Peyer's patch (tissue), 4 donors: ENCODE data around the gene MARS1. TPM values are rescaled to one million over a fixed set of nuclear protein-coding genes. Genes with fewer than 3 reads are reported as not detected.

Source experiments
- DNase-seq, 3 donors: peaks; one replicate each; pipeline ENCODE4 v3.0.0-alpha.2; 2017 to 2019
- H3K27ac ChIP-seq, 4 donors: fragments of 200-600 bp; sonication (generic); one replicate each; pipeline ENCODE4 v1.5.1; 2016 to 2019
- H3K27me3 ChIP-seq, 2 donors: fragments of 200-600 bp; sonication (generic); one replicate each; pipeline ENCODE4 v1.5.1; 2019
- H3K36me3 ChIP-seq, 3 donors: fragments of 200-600 bp; sonication (generic); one replicate each; pipeline ENCODE4 v1.5.1; 2016 to 2019
- H3K4me1 ChIP-seq, 4 donors: fragments of 200-600 bp; sonication (generic); one replicate each; pipeline ENCODE4 v1.5.1; 2016 to 2019
- H3K4me3 ChIP-seq, 4 donors: fragments of 200-600 bp; sonication (generic); 1 replicate in 3 of 4; 2 replicates in 1 of 4; pipeline ENCODE4 v1.5.1; 2016 to 2019; ENCODE audit warnings: mild to moderate bottlenecking in 1 of 4
- H3K9me3 ChIP-seq, 4 donors: fragments of 200-600 bp; sonication (generic); one replicate each; pipeline ENCODE4 v1.5.1; 2016 to 2019; ENCODE audit warnings: mild to moderate bottlenecking in 1 of 4
- POLR2A ChIP-seq, 2 donors: fragments of 450-650 bp; IDR thresholded peaks; one replicate each; pipeline ENCODE4 v1.5.1; 2017; ENCODE audit warnings: antibody characterized with exemption in 2 of 2, mild to moderate bottlenecking in 2 of 2, moderate library complexity in 2 of 2
- total RNA-seq, 4 donors: library from RNA; depleted of rRNA; stranded (reverse); fragments of >200 nt; gene quantifications; one replicate each; pipeline ENCODE4 v1.1.0, GENCODE V29; 2016
- TF ChIP-seq, protein P1 (sequence below), 6 experiments: fragments of 450-650 bp in 4 of 6; fragments of 200-600 bp in 2 of 6; sonication (generic) in 1 of 6; IDR thresholded peaks; one replicate each; pipeline ENCODE4 v1.5.1; 2017 to 2019; ENCODE audit warnings: antibody characterized with exemption in 6 of 6, mild to moderate bottlenecking in 3 of 6, moderate library complexity in 1 of 6

MARS1 gene
- total RNA-seq, 4 donors from 2014 or later = 40.6 to 97.4 (median 63.5) TPM

DNA sequence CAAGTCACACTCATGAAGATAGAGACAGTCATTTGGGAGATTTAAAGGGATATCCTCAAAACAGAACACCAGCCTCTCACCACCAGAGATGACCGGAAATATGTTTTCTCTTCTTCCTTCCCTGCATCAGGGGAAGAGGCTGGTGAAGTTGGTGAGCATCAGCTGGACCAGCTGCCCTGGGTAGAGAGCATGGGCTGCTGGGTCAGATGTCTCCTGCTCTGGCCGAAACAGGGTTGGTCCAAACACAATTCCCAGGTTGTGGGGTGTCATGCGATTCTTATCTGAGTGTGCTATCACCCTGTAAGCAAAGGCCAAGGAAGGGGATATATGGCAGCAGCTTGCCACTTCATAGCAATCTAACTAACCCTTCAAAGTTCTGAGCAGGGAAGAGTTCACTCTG is 15.5 kb upstream of the MARS1 start:
- peaks cover 0 to 11% of the 10 kb centered on the region in 2 donors for H3K27me3 ChIP-seq
- no peak for DNase-seq
- H3K4me3 ChIP-seq = no peak overlapping the region
- TF ChIP-seq, protein P1, sequence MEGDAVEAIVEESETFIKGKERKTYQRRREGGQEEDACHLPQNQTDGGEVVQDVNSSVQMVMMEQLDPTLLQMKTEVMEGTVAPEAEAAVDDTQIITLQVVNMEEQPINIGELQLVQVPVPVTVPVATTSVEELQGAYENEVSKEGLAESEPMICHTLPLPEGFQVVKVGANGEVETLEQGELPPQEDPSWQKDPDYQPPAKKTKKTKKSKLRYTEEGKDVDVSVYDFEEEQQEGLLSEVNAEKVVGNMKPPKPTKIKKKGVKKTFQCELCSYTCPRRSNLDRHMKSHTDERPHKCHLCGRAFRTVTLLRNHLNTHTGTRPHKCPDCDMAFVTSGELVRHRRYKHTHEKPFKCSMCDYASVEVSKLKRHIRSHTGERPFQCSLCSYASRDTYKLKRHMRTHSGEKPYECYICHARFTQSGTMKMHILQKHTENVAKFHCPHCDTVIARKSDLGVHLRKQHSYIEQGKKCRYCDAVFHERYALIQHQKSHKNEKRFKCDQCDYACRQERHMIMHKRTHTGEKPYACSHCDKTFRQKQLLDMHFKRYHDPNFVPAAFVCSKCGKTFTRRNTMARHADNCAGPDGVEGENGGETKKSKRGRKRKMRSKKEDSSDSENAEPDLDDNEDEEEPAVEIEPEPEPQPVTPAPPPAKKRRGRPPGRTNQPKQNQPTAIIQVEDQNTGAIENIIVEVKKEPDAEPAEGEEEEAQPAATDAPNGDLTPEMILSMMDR (IDR thresholded peaks at IDR 0.05) = no peak
- no peak for TF ChIP-seq POLR2A (IDR thresholded peaks at IDR 0.05)
- H3K4me1 ChIP-seq = peaks cover 8 to 36% (median 16%) of the 10 kb centered on the region in 4 donors
- H3K9me3 ChIP-seq = no peaks in the 10 kb centered on the region
- H3K27ac ChIP-seq = no peak overlapping the region
- peaks cover 0 to 9% (median 0%) of the 10 kb centered on the region in 3 donors for H3K36me3 ChIP-seq

DNA sequence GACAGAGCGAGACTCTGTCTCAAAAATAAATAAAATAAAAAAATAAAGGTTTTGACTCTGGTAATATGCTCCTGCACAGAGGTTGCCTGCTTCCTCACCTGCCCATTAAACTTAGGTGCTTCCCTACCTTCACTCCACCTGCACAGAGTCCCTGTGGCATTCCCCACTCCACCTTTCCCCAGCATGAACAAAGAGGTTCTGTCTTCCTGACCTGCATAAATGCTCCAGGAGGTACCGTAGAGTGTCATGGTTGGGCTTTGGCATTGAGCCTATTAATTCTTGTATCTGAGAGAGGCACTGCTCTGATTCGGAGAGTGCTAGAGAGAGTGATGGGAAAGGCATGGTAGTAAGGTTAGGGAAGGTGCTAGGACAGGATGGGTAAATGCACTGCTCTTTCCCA is 14.5 kb upstream of the MARS1 start:
- Histone ChIP-seq H3K27ac (no peak overlapping the region), H3K4me1 (peaks cover 8 to 36% (median 18%) of the 10 kb centered on the region in 4 donors), H3K36me3 (peaks cover 0 to 9% (median 0%) of the 10 kb centered on the region in 3 donors), H3K4me3 (no peak overlapping the region), H3K9me3 (no peaks in the 10 kb centered on the region), H3K27me3 (peaks cover 0 to 11% of the 10 kb centered on the region in 2 donors)
- no peak for DNase-seq
- TF ChIP-seq POLR2A (IDR thresholded peaks at IDR 0.05) = no peak
- TF ChIP-seq, protein P1 (IDR thresholded peaks at IDR 0.05) = no peak

DNA sequence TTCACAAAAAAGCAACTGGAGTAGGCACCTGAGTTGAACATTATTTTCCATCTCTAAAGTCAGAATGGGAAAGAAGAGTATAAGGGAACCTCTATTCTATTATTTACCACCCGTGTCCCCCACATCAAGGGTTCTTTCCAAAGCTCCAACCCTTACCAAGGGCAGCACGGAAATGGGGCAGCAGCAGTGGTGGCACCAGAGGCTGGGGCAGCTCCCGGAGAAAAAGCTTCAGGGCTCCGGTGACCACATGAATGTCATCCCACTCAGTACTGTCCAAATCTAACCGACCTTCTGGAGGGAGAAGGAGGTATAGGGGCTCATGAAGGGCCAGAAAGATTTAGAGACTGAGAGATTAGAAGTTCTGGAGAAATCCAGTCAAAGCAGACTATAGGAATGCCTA is 14.0 kb upstream of the MARS1 start:
- Histone ChIP-seq H3K27me3 (peaks cover 0 to 11% of the 10 kb centered on the region in 2 donors), H3K27ac (no peak overlapping the region), H3K4me1 (peaks cover 8 to 36% (median 20%) of the 10 kb centered on the region in 4 donors), H3K9me3 (no peaks in the 10 kb centered on the region), H3K4me3 (no peak overlapping the region), H3K36me3 (peaks cover 0 to 9% (median 0%) of the 10 kb centered on the region in 3 donors)
- TF ChIP-seq, protein P1 (IDR thresholded peaks at IDR 0.05) = no peak
- no peak for TF ChIP-seq POLR2A (IDR thresholded peaks at IDR 0.05)
- DNase-seq = no peak

DNA sequence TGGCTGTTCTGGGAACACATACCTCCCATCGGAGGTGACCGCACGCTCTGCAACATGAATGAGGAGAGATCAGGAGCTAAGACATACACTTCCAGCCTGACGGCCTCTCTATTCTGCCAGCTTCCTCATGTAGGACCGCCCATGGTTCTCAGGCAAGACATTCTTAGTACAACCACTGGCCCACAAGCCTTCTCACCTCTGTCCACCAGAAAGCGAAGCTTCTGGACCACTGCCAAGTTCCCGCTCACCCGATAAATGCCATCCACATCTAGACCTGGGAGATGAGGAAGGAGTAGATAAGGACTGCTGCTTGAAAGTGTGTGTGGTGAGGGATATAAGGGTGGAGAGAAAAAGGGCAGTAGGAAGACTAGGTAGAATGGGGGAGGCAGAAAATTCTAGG is 13.4 kb upstream of the MARS1 start:
- no peak for DNase-seq
- Histone ChIP-seq H3K36me3 (peaks cover 0 to 9% (median 0%) of the 10 kb centered on the region in 3 donors), H3K4me1 (peaks cover 8 to 36% (median 21%) of the 10 kb centered on the region in 4 donors), H3K9me3 (no peaks in the 10 kb centered on the region), H3K27ac (no peak overlapping the region), H3K27me3 (peaks cover 0 to 11% of the 10 kb centered on the region in 2 donors), H3K4me3 (no peak overlapping the region)
- TF ChIP-seq, protein P1 (IDR thresholded peaks at IDR 0.05) = no peak
- TF ChIP-seq POLR2A (IDR thresholded peaks at IDR 0.05) = no peak

DNA sequence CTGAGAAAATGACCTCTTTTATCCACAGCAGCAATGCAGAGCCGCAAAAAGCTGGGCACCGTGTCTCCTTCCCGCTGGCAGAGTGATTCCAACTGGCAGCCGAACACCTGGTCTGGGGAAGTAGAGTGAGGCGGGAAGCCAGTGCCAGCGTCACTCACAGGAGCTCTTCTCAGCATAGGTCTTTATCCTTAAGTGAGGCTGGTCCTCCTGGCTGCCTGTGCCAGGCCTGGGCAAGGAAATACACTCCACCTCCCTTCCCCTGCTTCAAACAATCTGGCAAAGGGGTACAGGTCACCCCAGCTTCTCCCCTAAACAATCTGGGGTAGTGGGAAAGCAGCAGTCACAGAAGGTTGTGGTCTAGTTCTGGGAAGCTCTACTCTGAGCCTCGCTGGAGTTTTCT is 13.0 kb upstream of the MARS1 start:
- TF ChIP-seq POLR2A (IDR thresholded peaks at IDR 0.05) = no peak
- TF ChIP-seq, protein P1 (IDR thresholded peaks at IDR 0.05) = no peak
- DNase-seq = no peak
- peaks cover 8 to 36% (median 22%) of the 10 kb centered on the region in 4 donors for H3K4me1 ChIP-seq
- peaks cover 0 to 9% (median 0%) of the 10 kb centered on the region in 3 donors for H3K36me3 ChIP-seq
- no peaks in the 10 kb centered on the region for H3K9me3 ChIP-seq
- H3K4me3 ChIP-seq = peak overlapping the region in 2 of 4 donors; percentile 44 to 47
- no peak overlapping the region for H3K27ac ChIP-seq
- H3K27me3 ChIP-seq = peaks cover 0 to 11% of the 10 kb centered on the region in 2 donors
